ENCODE results near the gene ZNF219. TPM values are rescaled to one million over a fixed set of nuclear protein-coding genes. Genes with fewer than 3 reads are reported as not detected.

Gene ZNF219
- total and polyA plus RNA-seq, 8 donors = 13.5 to 23.6 (median 17.0) TPM

GRCh38 chr14:21093018-21093417, 5.4 kb downstream of the ZNF219 start:
- H3K4me1 ChIP-seq = peaks cover 0 to 3% (median 0%) of the 10 kb centered on the region in 3 donors
- intact Hi-C loops (cut with DNase I) = loop anchor here in 2 of 3 donors (5.0 kb wide), 2 partner anchors 71 to 76 kb away; no protein-coding TSS in a partner anchor
- H3K4me3 ChIP-seq = no peak overlapping the region
- no peak for ATAC-seq
- peak in 1 of 6 donors; percentile 41 for DNase-seq
- H3K9me3 ChIP-seq = no peaks in the 10 kb centered on the region
- WGBS, 2 donors = 76 to 79% methylated on average over 36 of the region's 36 CpGs
- no peak for FAIRE-seq
- no peaks in the 10 kb centered on the region for H3K27me3 ChIP-seq
- peaks cover 0 to 27% (median 0%) of the 10 kb centered on the region in 3 donors for H3K36me3 ChIP-seq
- no peak for TF ChIP-seq CTCF (IDR thresholded peaks at IDR 0.05)
- no peak overlapping the region for H3K27ac ChIP-seq

- no peaks in the 10 kb centered on the region for H3K9me3 ChIP-seq
- peaks cover 0 to 3% (median 0%) of the 10 kb centered on the region in 3 donors for H3K4me1 ChIP-seq
- peaks cover 0 to 27% (median 0%) of the 10 kb centered on the region in 3 donors for H3K36me3 ChIP-seq
- ATAC-seq = peak; percentile 86 to 97 (median 92)
- WGBS, 2 donors = 40 to 42% methylated on average over 58 to 59 of the region's 59 CpGs
- TF ChIP-seq CTCF (IDR thresholded peaks at IDR 0.05) = peak; percentile 100
- no peak for FAIRE-seq
- no peak overlapping the region for H3K27ac ChIP-seq
- H3K4me3 ChIP-seq = no peak overlapping the region
- peak; percentile 75 to 98 (median 91) for DNase-seq
- no peaks in the 10 kb centered on the region for H3K27me3 ChIP-seq
- intact Hi-C loops (cut with DNase I) = loop anchor here in 2 of 3 donors (5.0 kb wide), 2 partner anchors 70 to 75 kb away; no protein-coding TSS in a partner anchor
Observed at GRCh38 chr14:21092273-21093011, 6.0 kb downstream of the ZNF219 start.

GRCh38 chr14:21091821-21092272, 6.6 kb downstream of the ZNF219 start:
- intact Hi-C loops (cut with DNase I) = loop anchor here in 2 of 3 donors (5.0 kb wide), 2 partner anchors 70 to 75 kb away; no protein-coding TSS in a partner anchor
- Histone ChIP-seq H3K4me3 (no peak overlapping the region), H3K9me3 (no peaks in the 10 kb centered on the region), H3K36me3 (peaks cover 0 to 27% (median 0%) of the 10 kb centered on the region in 3 donors), H3K27me3 (no peaks in the 10 kb centered on the region), H3K27ac (no peak overlapping the region), H3K4me1 (peaks cover 0 to 3% (median 0%) of the 10 kb centered on the region in 3 donors)
- no peak for TF ChIP-seq CTCF (IDR thresholded peaks at IDR 0.05)
- 88 to 91% methylated on average over 36 to 42 of the region's 42 CpGs for WGBS, 2 donors
- DNase-seq (peak in 2 of 6 donors; percentile 44 to 74), FAIRE-seq (no peak), ATAC-seq (peak in 2 of 4 donors; percentile 3 to 4)

GRCh38 chr14:21090940-21091663, 7.4 kb downstream of the ZNF219 start:
- peaks cover 0 to 3% (median 0%) of the 10 kb centered on the region in 3 donors for H3K4me1 ChIP-seq
- H3K27ac ChIP-seq = no peak overlapping the region
- no peak for FAIRE-seq
- DNase-seq = peak in 1 of 6 donors; percentile 54
- H3K4me3 ChIP-seq = no peak overlapping the region
- H3K36me3 ChIP-seq = peaks cover 0 to 27% (median 0%) of the 10 kb centered on the region in 3 donors
- no peaks in the 10 kb centered on the region for H3K27me3 ChIP-seq
- H3K9me3 ChIP-seq = no peaks in the 10 kb centered on the region
- intact Hi-C loops (cut with DNase I) = loop anchor here in 2 of 3 donors (5.0 kb wide), 2 partner anchors 69 to 74 kb away; no protein-coding TSS in a partner anchor
- ATAC-seq = no peak
- no peak for TF ChIP-seq CTCF (IDR thresholded peaks at IDR 0.05)
- 91 to 93% methylated on average over 45 of the region's 45 CpGs for WGBS, 2 donors
